PC-3 (cell line): ENCODE results near the gene ATP2B3. TPM values are rescaled to one million over a fixed set of nuclear protein-coding genes. Genes with fewer than 3 reads are reported as not detected.

Experiments
- ATAC-seq: fragments of 200-7000 bp; cut with Tn5 transposase; 2 replicates; pipeline ENCODE4 v1.9.1; 2020; ENCODE audit warnings: mild to moderate bottlenecking, moderate library complexity
- BruUV-seq: library from RNA; stranded (reverse); fragments of 400-500 nt; replicated peaks from 2 replicates; lab custom pipeline; 2021; lab: Mats Ljungman, UMichigan
- CTCF ChIA-PET: fragments of 300-600 bp; sonication (Branson Sonifier 250); formaldehyde crosslinking; loops from one replicate; lab custom pipeline; 2022; ENCODE audit warnings: antibody characterized with exemption; lab: Charles Lee
- POLR2A ChIA-PET: fragments of 300-600 bp; sonication (Branson Sonifier 250); formaldehyde crosslinking; loops from one replicate; lab custom pipeline; 2022; ENCODE audit warnings: antibody characterized with exemption; ENCODE audit not compliant: unreplicated experiment; lab: Charles Lee
- DNase-seq: peaks from one replicate; pipeline ENCODE4 v3.0.0-alpha.2; 2015
- H2AFZ ChIP-seq: fragments of 300-600 bp; sonication (generic); 2 replicates; pipeline ENCODE4 v1.6.0; 2016; ENCODE audit warnings: antibody characterized with exemption, low read length
- H3F3A ChIP-seq: fragments of 300-600 bp; sonication (generic); one replicate; pipeline ENCODE4 v1.6.0; 2017; ENCODE audit warnings: antibody characterized with exemption, low read length, control low read depth, mild to moderate bottlenecking; ENCODE audit not compliant: unreplicated experiment
- H3K27ac ChIP-seq: fragments of 300-600 bp; sonication (generic); 2 replicates; pipeline ENCODE4 v1.5.1; 2016; ENCODE audit warnings: mild to moderate bottlenecking, low read length
- H3K27me3 ChIP-seq: fragments of 300-600 bp; sonication (generic); 2 replicates; pipeline ENCODE4 v1.6.1; 2016; ENCODE audit warnings: low read length, mixed read lengths
- H3K36me3 ChIP-seq: fragments of 300-600 bp; sonication (generic); 2 replicates; pipeline ENCODE4 v1.6.1; 2016; ENCODE audit warnings: low read depth, mixed run types, low read length, mixed read lengths
- H3K4me1 ChIP-seq: fragments of 300-600 bp; sonication (generic); 2 replicates; pipeline ENCODE4 v1.5.1; 2016; ENCODE audit warnings: low read length; ENCODE audit not compliant: insufficient read depth
- H3K4me2 ChIP-seq: fragments of 300-600 bp; sonication (generic); 2 replicates; pipeline ENCODE4 v1.6.0; 2016; ENCODE audit warnings: low read length
- H3K4me3 ChIP-seq: fragments of 300-600 bp; sonication (generic); 2 replicates; pipeline ENCODE4 v1.5.1; 2016; ENCODE audit warnings: mild to moderate bottlenecking, low read length, mixed read lengths
- H3K79me2 ChIP-seq: fragments of 300-600 bp; sonication (generic); 2 replicates; pipeline ENCODE4 v1.6.1; 2017; ENCODE audit warnings: low read length, mixed read lengths
- H3K9ac ChIP-seq: fragments of 300-600 bp; sonication (generic); 2 replicates; pipeline ENCODE4 v1.6.0; 2016; ENCODE audit warnings: mild to moderate bottlenecking, low read length
- H3K9me2 ChIP-seq: fragments of 300-600 bp; sonication (generic); replicated peaks from 2 replicates; pipeline ENCODE4 v1.6.1; 2016; ENCODE audit warnings: mixed run types, low read length, mixed read lengths
- H3K9me3 ChIP-seq: fragments of 300-600 bp; sonication (generic); 2 replicates; pipeline ENCODE4 v1.6.1; 2016; ENCODE audit warnings: low read length, mixed read lengths
- H4K20me1 ChIP-seq: fragments of 300-600 bp; sonication (generic); 2 replicates; pipeline ENCODE4 v1.6.1; 2016; ENCODE audit warnings: low read length, mixed read lengths
- EZH2 ChIP-seq: fragments of 300-600 bp; sonication (generic); IDR thresholded peaks from one replicate; pipeline ENCODE4 v1.6.1; 2017; ENCODE audit warnings: antibody characterized with exemption, mild to moderate bottlenecking, low read length; ENCODE audit not compliant: unreplicated experiment
- EZH2phosphoT487 ChIP-seq: fragments of 300-600 bp; sonication (generic); IDR thresholded peaks from 2 replicates; pipeline ENCODE4 v1.6.1; 2018; ENCODE audit warnings: mild to moderate bottlenecking, antibody characterized with exemption, low read length, borderline replicate concordance
- intact Hi-C: fragments of 100-400 bp; cut with micrococcal nuclease; formaldehyde crosslinking; loops from 2 replicates; pipeline ENCODE4 v1.9.0; 2023
- total RNA-seq: library from RNA; depleted of rRNA; stranded (reverse); fragments of >200 nt; gene quantifications from 2 replicates; pipeline ENCODE4 v1.2.3, GENCODE V29; 2014
- TF ChIP-seq, protein P1 (sequence below): fragments of 300-600 bp; sonication (generic); conservative IDR thresholded peaks from 2 replicates; pipeline ENCODE4 v1.5.1; 2017; ENCODE audit warnings: antibody characterized with exemption, low read depth, mild to moderate bottlenecking, low read length

ATP2B3 gene
- total RNA-seq, 1 experiment from 2014 or later, result not detected

DNA sequence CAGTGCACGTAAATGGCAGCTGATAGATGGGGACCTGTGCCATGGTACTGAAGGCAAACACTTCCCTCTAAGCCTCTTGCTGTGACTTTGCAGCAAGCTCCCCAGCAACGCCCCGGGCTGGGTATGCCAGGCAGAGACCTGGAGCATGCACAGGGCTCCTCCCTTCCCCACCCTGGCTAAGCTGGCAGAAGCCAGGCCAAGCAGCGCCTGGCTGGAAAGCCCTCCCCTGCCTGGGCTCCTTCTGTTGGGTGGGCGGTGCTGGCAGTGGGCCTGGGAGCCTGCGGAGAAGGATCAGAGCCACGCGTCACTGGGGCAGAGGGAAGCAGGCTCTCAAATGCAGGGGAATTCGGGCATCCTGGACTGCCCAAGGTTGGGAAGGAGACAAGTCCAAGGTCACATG, 3.6 kb downstream of the ATP2B3 start:
- ChIA-PET POLR2A (no interaction called here), CTCF (no interaction called here)
- H3K4me2 ChIP-seq, result no peak overlapping the region
- H3F3A ChIP-seq, result no peaks in the 10 kb centered on the region
- H3K36me3 ChIP-seq, result no peaks in the 10 kb centered on the region
- intact Hi-C loops, result no loop called here
- no peaks in the 10 kb centered on the region for H3K9me2 ChIP-seq
- no peak overlapping the region for H3K9ac ChIP-seq
- H3K4me1 ChIP-seq, result no peaks in the 10 kb centered on the region
- no TSS peak for BruUV-seq
- H3K79me2 ChIP-seq, result no peaks in the 10 kb centered on the region
- no peak overlapping the region for H3K4me3 ChIP-seq
- H3K9me3 ChIP-seq, result no peaks in the 10 kb centered on the region
- no peak overlapping the region for H2AFZ ChIP-seq
- peaks cover 9% of the 10 kb centered on the region; the same call in 1 of the 2 replicates for H3K27me3 ChIP-seq
- no peak for DNase-seq
- no peak for TF ChIP-seq EZH2
- no peak for TF ChIP-seq EZH2phosphoT487
- TF ChIP-seq, protein P1, sequence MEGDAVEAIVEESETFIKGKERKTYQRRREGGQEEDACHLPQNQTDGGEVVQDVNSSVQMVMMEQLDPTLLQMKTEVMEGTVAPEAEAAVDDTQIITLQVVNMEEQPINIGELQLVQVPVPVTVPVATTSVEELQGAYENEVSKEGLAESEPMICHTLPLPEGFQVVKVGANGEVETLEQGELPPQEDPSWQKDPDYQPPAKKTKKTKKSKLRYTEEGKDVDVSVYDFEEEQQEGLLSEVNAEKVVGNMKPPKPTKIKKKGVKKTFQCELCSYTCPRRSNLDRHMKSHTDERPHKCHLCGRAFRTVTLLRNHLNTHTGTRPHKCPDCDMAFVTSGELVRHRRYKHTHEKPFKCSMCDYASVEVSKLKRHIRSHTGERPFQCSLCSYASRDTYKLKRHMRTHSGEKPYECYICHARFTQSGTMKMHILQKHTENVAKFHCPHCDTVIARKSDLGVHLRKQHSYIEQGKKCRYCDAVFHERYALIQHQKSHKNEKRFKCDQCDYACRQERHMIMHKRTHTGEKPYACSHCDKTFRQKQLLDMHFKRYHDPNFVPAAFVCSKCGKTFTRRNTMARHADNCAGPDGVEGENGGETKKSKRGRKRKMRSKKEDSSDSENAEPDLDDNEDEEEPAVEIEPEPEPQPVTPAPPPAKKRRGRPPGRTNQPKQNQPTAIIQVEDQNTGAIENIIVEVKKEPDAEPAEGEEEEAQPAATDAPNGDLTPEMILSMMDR, result no peak
- ATAC-seq, result no peak
- no peaks in the 10 kb centered on the region for H4K20me1 ChIP-seq
- H3K27ac ChIP-seq, result no peak overlapping the region

DNA sequence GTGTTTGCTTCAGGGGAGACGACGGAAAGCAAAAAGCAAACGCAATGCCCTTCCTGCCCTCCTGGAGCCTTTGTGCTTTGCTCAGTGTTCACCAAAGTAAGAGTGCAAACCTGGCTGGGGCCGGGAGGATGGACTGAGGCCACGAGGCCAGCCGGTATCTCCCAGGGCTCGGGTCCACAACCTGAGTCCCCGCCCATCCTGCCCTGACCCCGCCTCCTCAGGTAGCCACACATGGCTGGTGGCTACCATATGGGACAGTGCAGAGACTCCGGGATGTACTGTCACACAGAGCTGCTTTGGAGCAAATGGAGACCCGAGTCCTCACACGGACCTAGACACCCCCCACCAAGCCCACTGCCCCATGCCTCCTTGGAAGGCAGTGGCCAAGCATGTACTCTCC, 4.8 kb downstream of the ATP2B3 start:
- intact Hi-C loops, result no loop called here
- no peak overlapping the region for H3K27ac ChIP-seq
- BruUV-seq, result no TSS peak
- H3K4me3 ChIP-seq, result no peak overlapping the region
- DNase-seq (no peak), ATAC-seq (no peak)
- H3K4me1 ChIP-seq, result no peaks in the 10 kb centered on the region
- CTCF ChIA-PET, result no interaction called here
- no peaks in the 10 kb centered on the region for H3K9me2 ChIP-seq
- H3K4me2 ChIP-seq, result no peak overlapping the region
- no peak overlapping the region for H3K9ac ChIP-seq
- no peak for TF ChIP-seq EZH2
- TF ChIP-seq EZH2phosphoT487, result no peak
- TF ChIP-seq, protein P1, result no peak
- no peaks in the 10 kb centered on the region for H3K36me3 ChIP-seq
- H4K20me1 ChIP-seq, result no peaks in the 10 kb centered on the region
- no peaks in the 10 kb centered on the region for H3F3A ChIP-seq
- POLR2A ChIA-PET, result no interaction called here
- no peaks in the 10 kb centered on the region for H3K9me3 ChIP-seq
- no peak overlapping the region for H2AFZ ChIP-seq
- H3K79me2 ChIP-seq, result no peaks in the 10 kb centered on the region
- peaks cover 9% of the 10 kb centered on the region; the same call in 1 of the 2 replicates for H3K27me3 ChIP-seq

DNA sequence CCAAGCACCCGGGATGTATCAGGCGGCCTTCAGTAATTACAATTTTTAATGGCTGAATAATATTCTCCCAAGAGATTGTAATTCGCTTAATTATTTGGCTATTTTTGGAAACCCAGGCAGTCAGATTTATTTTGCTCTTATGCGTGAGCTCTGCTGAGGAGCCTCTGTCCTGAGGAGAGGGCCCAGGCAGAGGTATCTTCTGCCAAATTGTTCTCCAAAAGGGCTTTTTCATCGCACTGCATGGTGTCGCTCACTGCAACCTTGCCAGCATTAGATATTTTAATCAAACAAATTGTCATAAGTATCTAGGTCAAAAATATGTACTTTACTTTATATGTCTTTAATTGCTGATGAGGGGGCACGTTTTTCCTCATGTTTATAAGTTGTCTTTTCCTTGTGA, 5.8 kb downstream of the ATP2B3 start:
- Histone ChIP-seq H3K9ac (no peak overlapping the region), H4K20me1 (no peaks in the 10 kb centered on the region), H3F3A (no peaks in the 10 kb centered on the region), H3K9me2 (no peaks in the 10 kb centered on the region), H3K9me3 (no peaks in the 10 kb centered on the region), H2AFZ (no peak overlapping the region), H3K79me2 (no peaks in the 10 kb centered on the region), H3K4me2 (no peak overlapping the region), H3K4me3 (no peak overlapping the region), H3K27me3 (peaks cover 7% of the 10 kb centered on the region; the same call in 1 of the 2 replicates), H3K27ac (no peak overlapping the region), H3K4me1 (no peaks in the 10 kb centered on the region), H3K36me3 (no peaks in the 10 kb centered on the region)
- no TSS peak for BruUV-seq
- ChIA-PET POLR2A (no interaction called here), CTCF (no interaction called here)
- intact Hi-C loops, result no loop called here
- no peak for DNase-seq
- TF ChIP-seq EZH2 (no peak), EZH2phosphoT487 (no peak)
- ATAC-seq, result no peak
